Head of caudate nucleus (tissue), 42 donors: ENCODE data around the gene SLC29A3.

Source experiments
- DNase-seq, 42 donors: peaks; one replicate each; pipeline versions ENCODE4 v3.0.0 to v3.0.0-alpha.2; 2020 to 2021; ENCODE audit warnings: mixed read lengths in 7 of 42
- intact Hi-C: fragments of 100-400 bp; cut with DNase I; formaldehyde crosslinking; loops from one replicate; pipeline ENCODE4 v1.15.0; 2022

The SLC29A3 gene

DNA sequence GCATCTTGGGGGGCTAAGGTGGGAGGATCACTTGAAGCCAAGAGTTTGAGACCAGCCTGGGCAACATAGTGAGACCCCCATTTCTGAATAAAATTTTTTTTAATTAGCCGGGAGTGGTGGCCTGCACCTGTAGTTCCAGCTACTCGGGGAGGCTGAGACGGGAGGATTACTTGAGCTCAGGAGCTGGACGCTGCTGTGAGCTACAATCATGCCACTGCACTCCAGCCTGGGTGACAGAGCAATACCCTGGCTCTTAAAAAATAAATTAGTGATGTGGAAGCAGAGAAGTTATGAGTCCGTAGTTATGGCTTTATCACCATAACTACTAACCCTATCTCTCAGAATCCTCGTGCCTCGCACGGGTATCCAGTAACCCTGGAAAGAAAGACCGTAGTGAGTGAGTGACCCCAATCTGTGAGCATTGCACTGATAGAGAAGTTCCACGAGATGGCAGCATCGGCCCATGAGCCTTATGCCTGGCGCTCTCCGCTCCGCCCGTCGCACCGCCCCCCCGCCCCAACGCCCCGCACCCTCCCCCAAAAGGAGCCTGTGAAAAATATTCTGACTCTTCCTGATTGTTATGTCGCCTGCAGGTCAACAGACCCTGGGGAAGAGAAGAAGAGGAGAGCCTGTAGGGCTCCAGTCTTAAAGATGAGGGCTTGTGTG lies 4.9 kb upstream of the SLC29A3 start:
- intact Hi-C loops = loop anchor here (10.0 kb wide), 1 partner anchor 501 kb away; no protein-coding TSS in a partner anchor
- DNase-seq = peak; percentile 44 to 90 (median 70)

- peak in 3 of 42 donors; percentile 20 to 56 (median 26) for DNase-seq
- intact Hi-C loops = loop anchor here (5.0 to 10.0 kb wide), 3 partner anchors 258 to 500 kb away; no protein-coding TSS in a partner anchor
Observed at GRCh38 chr10:71314694-71315225, 4.3 kb upstream of the SLC29A3 start.

DNA sequence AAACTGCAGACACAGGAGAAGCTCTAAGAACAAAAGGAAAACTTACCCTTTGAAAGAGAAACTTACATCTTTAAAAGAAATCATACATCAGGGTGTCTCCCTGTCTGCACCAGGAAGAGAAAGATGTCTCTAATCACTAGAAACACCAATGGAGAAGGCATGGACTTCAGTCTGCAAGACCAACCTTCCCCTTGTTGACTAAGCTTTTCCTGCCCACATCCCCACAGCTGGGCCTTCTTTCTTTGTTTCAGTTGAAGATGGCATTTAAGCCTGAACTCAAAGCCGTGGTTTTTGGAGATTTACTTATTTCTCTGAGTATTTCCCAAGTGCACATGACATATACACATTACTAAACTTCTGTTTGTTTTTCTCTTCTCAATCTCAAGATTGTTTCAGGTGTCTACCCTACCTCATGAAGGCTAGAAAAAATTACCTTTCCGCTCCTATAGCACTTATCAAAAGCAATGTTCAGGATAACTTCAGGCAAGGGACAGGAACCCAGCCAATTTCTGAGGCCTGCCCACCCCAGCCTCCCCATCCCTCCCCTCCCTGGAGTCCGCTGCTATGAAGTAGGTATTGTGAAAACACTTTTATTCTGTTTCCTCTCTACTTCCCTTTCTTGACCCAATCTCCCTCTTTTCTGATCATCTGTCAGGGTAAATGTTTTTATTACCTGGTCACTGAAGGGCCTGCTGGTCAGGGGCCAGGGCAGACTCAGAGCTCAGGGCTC lies 2.8 kb upstream of the SLC29A3 start:
- intact Hi-C loops = loop anchor here (5.0 to 10.0 kb wide), 3 partner anchors 256 to 499 kb away; no protein-coding TSS in a partner anchor
- no peak for DNase-seq

- no peak for DNase-seq
- intact Hi-C loops = loop anchor here (5.0 to 10.0 kb wide), 3 partner anchors 256 to 498 kb away; no protein-coding TSS in a partner anchor
Observed at GRCh38 chr10:71316786-71317160, 2.3 kb upstream of the SLC29A3 start.

DNA sequence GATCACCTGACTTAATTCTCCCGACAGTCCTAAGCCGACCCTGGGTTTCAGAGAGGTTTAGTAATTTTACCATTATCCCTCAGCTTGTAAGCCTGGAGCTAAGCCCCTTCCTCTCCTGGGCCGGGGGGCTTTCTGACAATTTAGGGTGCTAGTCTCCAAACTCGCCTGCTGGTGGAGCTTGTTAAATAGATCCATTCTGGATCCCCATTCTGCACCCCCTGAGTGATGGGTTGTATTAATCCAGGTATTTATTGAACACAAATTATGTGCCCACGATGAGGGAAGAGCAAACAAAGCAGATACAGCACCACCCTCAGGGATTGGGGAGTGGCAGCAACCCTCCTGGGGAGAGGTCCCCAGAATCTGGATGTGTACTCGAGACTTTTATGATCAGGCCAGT lies 1.3 kb upstream of the SLC29A3 start:
- no peak for DNase-seq
- intact Hi-C loops = loop anchor here (2.0 to 10.0 kb wide), 4 partner anchors 59 to 497 kb away; no protein-coding TSS in a partner anchor

- intact Hi-C loops = loop anchor here (2.0 to 10.0 kb wide), 4 partner anchors 57 to 495 kb away; no protein-coding TSS in a partner anchor
- DNase-seq = no peak
Observed at GRCh38 chr10:71319800-71320392, 837 bp downstream of the SLC29A3 start.

DNA sequence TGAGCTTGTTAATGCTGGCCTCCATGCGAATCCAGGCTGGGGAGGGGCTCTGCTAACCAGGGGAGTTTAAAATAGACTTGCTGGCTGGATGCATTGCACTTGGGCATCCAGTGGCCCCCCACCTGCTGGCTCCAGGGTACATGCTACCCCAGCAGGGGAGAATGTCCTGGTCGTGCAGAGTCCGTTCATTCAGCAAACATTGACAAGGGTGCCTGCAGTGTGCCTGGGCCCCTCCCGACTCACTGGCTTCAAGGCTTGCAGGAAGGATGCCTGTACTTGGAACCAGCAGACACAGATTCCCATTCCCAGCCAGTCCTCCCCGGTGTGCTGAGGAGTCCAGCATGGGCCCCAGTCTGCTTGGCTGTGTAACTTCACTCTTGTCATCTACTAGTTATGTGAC lies 1.5 kb downstream of the SLC29A3 start:
- intact Hi-C loops = no loop called here
- DNase-seq = no peak

DNA sequence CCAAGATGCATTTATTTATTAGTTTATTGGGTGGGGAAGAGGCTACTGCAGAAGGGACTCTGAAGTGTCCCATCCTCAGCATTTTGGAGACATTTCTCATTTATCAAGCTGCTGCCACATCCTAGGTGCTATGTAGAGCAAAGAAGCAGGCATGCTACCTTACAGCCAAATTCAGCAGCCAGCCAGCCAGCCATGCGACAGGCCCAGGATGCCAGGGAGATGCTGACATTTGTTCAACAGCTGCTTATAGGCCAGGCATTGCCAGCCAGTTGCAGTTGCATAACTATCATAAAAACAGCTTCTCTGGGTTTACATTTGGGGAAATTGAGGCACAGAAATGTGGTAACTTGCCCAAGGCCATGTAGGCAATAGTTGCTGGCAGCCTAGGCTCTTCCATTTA lies 2.3 kb downstream of the SLC29A3 start:
- intact Hi-C loops = no loop called here
- DNase-seq = no peak

DNA sequence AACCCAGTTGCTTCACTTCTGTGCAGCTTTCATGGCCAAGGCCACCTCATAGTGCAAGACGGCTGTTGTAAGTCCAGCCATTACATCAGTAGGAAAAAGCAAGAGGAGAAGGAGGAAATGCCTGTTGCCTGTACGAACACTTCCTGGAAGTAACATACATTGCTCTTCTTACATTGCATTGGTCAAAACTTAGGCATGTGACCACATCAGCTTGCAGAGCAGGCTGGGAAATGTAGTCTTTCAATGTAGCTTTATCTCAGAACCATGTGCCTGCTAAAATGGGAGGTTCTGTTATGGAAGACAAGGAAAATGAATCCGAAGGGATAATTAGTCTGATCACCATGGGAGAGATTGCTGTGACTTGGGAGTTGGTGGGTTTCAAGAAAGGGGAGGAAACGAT lies 4.3 kb downstream of the SLC29A3 start:
- intact Hi-C loops = no loop called here
- peak in 1 of 42 donors; percentile 43 for DNase-seq

DNA sequence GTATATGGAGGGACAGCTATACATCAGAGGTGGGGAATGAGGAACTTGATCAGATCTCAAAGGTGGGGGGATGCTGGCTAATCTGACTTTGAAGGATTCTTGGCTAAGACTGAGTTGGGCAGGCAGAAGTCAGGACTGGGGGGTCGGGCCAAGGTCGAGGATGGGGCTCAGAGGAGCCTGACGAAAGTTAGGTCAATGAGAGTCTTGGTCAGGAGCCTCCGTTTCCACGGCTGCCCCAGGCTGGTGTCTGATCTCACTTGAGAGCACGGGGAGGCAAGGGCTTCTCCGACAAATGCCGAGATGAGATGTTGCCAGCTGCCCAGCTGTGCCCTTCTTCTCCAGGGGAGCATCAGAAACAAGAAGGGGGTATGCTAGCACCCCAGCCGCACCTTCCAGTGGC lies 5.7 kb downstream of the SLC29A3 start:
- no peak for DNase-seq
- intact Hi-C loops = no loop called here

DNA sequence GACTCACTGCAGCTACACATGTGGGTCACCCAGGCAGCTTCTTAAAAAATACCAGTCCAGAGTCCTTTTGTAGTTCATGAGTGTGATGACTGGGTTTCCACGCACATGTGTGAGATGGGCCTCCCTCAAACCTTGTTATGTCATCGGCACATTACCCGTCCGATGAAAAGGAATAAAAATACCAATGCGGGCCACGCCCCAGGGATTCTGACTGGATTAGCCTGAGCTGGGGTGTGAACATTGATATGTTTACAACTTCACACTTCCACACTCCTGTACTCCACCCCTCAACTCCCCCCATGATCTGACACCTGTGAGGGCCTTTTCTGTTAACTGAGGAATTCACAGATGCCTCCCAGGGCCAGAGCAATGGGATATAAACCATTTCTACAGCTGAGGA lies 6.2 kb downstream of the SLC29A3 start:
- no peak for DNase-seq
- intact Hi-C loops = no loop called here

- DNase-seq = no peak
Observed at GRCh38 chr10:71326464-71326881, 7.4 kb downstream of the SLC29A3 start.

DNA sequence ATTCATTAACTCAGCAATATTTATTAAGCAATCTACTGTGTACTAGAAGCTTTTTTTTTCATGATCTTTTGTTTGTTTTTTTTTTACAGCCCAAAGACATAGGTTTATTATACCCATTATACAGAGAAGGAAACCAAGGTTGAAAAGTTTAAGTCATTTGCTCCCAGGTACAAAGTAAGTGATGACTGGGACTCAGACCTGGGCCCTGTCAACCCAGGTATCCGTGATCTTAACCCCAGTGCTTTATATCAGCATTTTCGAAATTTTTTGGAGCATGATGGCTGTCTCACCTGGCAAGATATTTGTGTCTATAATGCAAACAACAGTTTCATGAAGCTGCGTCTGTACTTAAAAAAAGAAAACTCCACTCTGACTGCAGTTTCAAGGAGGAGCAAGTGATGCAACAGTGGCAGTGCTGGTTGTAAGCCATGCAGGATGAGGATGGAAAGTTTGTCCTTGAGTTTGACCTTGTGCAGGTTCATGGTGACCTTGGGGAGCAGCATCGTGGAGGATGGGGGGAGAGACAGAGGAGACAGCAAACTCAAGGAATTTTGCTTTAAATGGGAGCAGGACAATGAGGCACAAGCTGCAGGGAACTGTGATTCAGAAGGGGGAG lies 11.8 kb downstream of the SLC29A3 start:
- no peak for DNase-seq
- intact Hi-C loops = no loop called here

More at GRCh38 chr10:71326464-71326881, 7.4 kb downstream of the SLC29A3 start:
- intact Hi-C loops = no loop called here

- intact Hi-C loops = no loop called here
- no peak for DNase-seq
Observed at GRCh38 chr10:71331736-71332135, 12.7 kb downstream of the SLC29A3 start.

- no peak for DNase-seq
- intact Hi-C loops = no loop called here
Observed at GRCh38 chr10:71332466-71332865, 13.4 kb downstream of the SLC29A3 start.

- peak in 5 of 42 donors; percentile 12 to 32 (median 23) for DNase-seq
- intact Hi-C loops = no loop called here
Observed at GRCh38 chr10:71333129-71333887, 14.2 kb downstream of the SLC29A3 start.

GRCh38 chr10:71334221-71334791 lies 15.2 kb downstream of the SLC29A3 start:
- intact Hi-C loops = no loop called here
- DNase-seq = no peak

- no peak for DNase-seq
- intact Hi-C loops = no loop called here
Observed at GRCh38 chr10:71335173-71335708, 16.2 kb downstream of the SLC29A3 start.
